HepG2 (cell line): ENCODE data around the gene FBXO4.

ENCODE experiments used
- BHLHE40 ChIP-seq: IDR thresholded peaks from 2 replicates; pipeline ENCODE4 v1.6.1; 2011; ENCODE audit warnings: low read length, improper control_type of control experiment
- CTCF ChIP-seq: sonication (generic); formaldehyde crosslinking; IDR thresholded peaks from 2 replicates; pipeline ENCODE4 v1.5.0; 2020; ENCODE audit warnings: mild to moderate bottlenecking, missing genetic modification reagents, moderate library complexity
- JUND ChIP-seq: sonication (generic); formaldehyde crosslinking; IDR thresholded peaks from 2 replicates; pipeline ENCODE4 v1.8.0; 2022; ENCODE audit warnings: mild to moderate bottlenecking, missing genetic modification reagents
- PHF21A ChIP-seq: sonication (generic); formaldehyde crosslinking; IDR thresholded peaks from 2 replicates; pipeline ENCODE4 v1.5.0; 2020; ENCODE audit warnings: mild to moderate bottlenecking, missing genetic modification reagents
- POLR2G ChIP-seq: fragments of 200-400 bp; formaldehyde crosslinking; IDR thresholded peaks from 2 replicates; pipeline ENCODE4 v1.6.1; 2018; ENCODE audit warnings: mild to moderate bottlenecking, low read depth, low read length, moderate library complexity
- RORA ChIP-seq: sonication (generic); formaldehyde crosslinking; IDR thresholded peaks from 2 replicates; pipeline ENCODE4 v1.5.0; 2020; ENCODE audit warnings: mild to moderate bottlenecking, missing genetic modification reagents, moderate library complexity
- SAFB2 ChIP-seq: sonication (generic); formaldehyde crosslinking; IDR thresholded peaks from 2 replicates; pipeline ENCODE4 v1.5.1; 2020; ENCODE audit warnings: missing genetic modification reagents, low read depth, mild to moderate bottlenecking, borderline replicate concordance
- ZBTB33 ChIP-seq: sonication (generic); formaldehyde crosslinking; IDR thresholded peaks from 2 replicates; pipeline ENCODE4 v1.4.0; 2020; ENCODE audit warnings: missing genetic modification reagents
- ZHX1 ChIP-seq: sonication (generic); formaldehyde crosslinking; IDR thresholded peaks from 2 replicates; pipeline ENCODE4 v1.8.1; 2022; ENCODE audit warnings: low read depth, mild to moderate bottlenecking, missing genetic modification reagents
- ZNF24 ChIP-seq: fragments of 450-650 bp; IDR thresholded peaks from 2 replicates; pipeline ENCODE4 v1.6.1; 2017; ENCODE audit warnings: antibody characterized with exemption, mild to moderate bottlenecking
- ZNF34 ChIP-seq: sonication (generic); formaldehyde crosslinking; IDR thresholded peaks from 2 replicates; pipeline ENCODE4 v1.4.0; 2020; ENCODE audit warnings: mild to moderate bottlenecking, missing genetic modification reagents, borderline replicate concordance
- ZNF414 ChIP-seq: sonication (generic); formaldehyde crosslinking; IDR thresholded peaks from 2 replicates; pipeline ENCODE4 v1.5.0; 2020; ENCODE audit warnings: missing genetic modification reagents
- ZNF530 ChIP-seq: sonication (generic); formaldehyde crosslinking; IDR thresholded peaks from 2 replicates; pipeline ENCODE4 v1.5.0; 2020; ENCODE audit warnings: low read depth, mild to moderate bottlenecking, missing genetic modification reagents
- ZNF569 ChIP-seq: sonication (generic); formaldehyde crosslinking; IDR thresholded peaks from 2 replicates; pipeline ENCODE4 v1.5.0; 2020; ENCODE audit warnings: mild to moderate bottlenecking, missing genetic modification reagents, moderate library complexity, borderline replicate concordance

GRCh38 chr5:41973887-41974286 is 48.8 kb downstream of the FBXO4 start:
- TF ChIP-seq BHLHE40 (no peak), ZNF34 (CRISPR knock-in tag) (no peak), PHF21A (CRISPR knock-in tag) (no peak), ZBTB33 (CRISPR knock-in tag) (no peak), ZNF569 (CRISPR knock-in tag) (no peak), RORA (no peak), ZNF414 (CRISPR knock-in tag) (no peak), SAFB2 (CRISPR knock-in tag) (no peak), ZHX1 (no peak), CTCF (CRISPR knock-in tag) (no peak), JUND (CRISPR knock-in tag) (no peak), ZNF530 (no peak), POLR2G (no peak), ZNF24 (no peak)
